Panc1 (cell line): Measurements from ENCODE around the gene HLA-DQB1. TPM values are rescaled to one million over a fixed set of nuclear protein-coding genes. Genes with fewer than 3 reads are reported as not detected.

Experiments used
- ATAC-seq: fragments of 200-7000 bp; cut with Tn5 transposase; 2 replicates; pipeline ENCODE4 v1.9.1; 2020; ENCODE audit warnings: mild to moderate bottlenecking, moderate library complexity
- Bru-seq: library from RNA; stranded (reverse); fragments of 400-500 nt; gene quantifications from one replicate; lab custom pipeline; 2021; lab: Mats Ljungman, UMichigan
- BruChase-seq, 2 experiments: library from RNA; stranded (reverse); fragments of 400-500 nt; gene quantifications; one replicate each; lab custom pipeline; 2021; lab: Mats Ljungman, UMichigan
- BruUV-seq: library from RNA; stranded (reverse); fragments of 400-500 nt; replicated peaks from 2 replicates; lab custom pipeline; 2021; lab: Mats Ljungman, UMichigan
- CTCF ChIA-PET: fragments of 300-600 bp; sonication (Branson Sonifier 250); formaldehyde crosslinking; loops from one replicate; lab custom pipeline; 2022; ENCODE audit warnings: antibody characterized with exemption; lab: Charles Lee
- POLR2A ChIA-PET: fragments of 300-600 bp; sonication (Branson Sonifier 250); formaldehyde crosslinking; loops from one replicate; lab custom pipeline; 2022; ENCODE audit warnings: antibody characterized with exemption; lab: Charles Lee
- DNase-seq: peaks from one replicate; pipeline ENCODE4 v3.0.0-alpha.2; 2010; ENCODE audit warnings: low read depth, low spot score
- H3K27ac ChIP-seq: 2 replicates; pipeline ENCODE4 v1.5.1; 2011; ENCODE audit warnings: mild to moderate bottlenecking, low read length, inconsistent platforms
- H3K27me3 ChIP-seq: fragments of 200-500 bp; sonication (Bioruptor generic); 2 replicates; pipeline ENCODE4 v1.6.0; 2014; ENCODE audit warnings: low read length, inconsistent platforms; ENCODE audit not compliant: control insufficient read depth, insufficient read depth
- H3K36me3 ChIP-seq: fragments of 200-500 bp; sonication (Bioruptor generic); 2 replicates; pipeline ENCODE4 v1.5.1; 2014; ENCODE audit warnings: inconsistent platforms, mild to moderate bottlenecking, low read length, moderate library complexity; ENCODE audit not compliant: control insufficient read depth, insufficient read depth
- H3K4me1 ChIP-seq: 2 replicates; pipeline ENCODE4 v1.5.1; 2011; ENCODE audit warnings: inconsistent platforms, mild to moderate bottlenecking, low read length, moderate library complexity; ENCODE audit not compliant: control insufficient read depth, insufficient read depth
- H3K4me3 ChIP-seq, 2 experiments: 2 replicates each; pipeline ENCODE4 v1.5.1; 2011 to 2012; ENCODE audit warnings: low read depth in 2 of 2, low read length in 2 of 2, mild to moderate bottlenecking in 2 of 2, inconsistent platforms in 1 of 2, moderate library complexity in 1 of 2
- H3K9me3 ChIP-seq: fragments of 200-500 bp; sonication (Bioruptor generic); 2 replicates; pipeline ENCODE4 v1.5.1; 2014; ENCODE audit warnings: low read depth, mild to moderate bottlenecking, inconsistent platforms, low read length, moderate library complexity; ENCODE audit not compliant: control insufficient read depth, insufficient read depth
- CTCF ChIP-seq: fragments of 450-650 bp; IDR thresholded peaks from 2 replicates; pipeline ENCODE4 v1.5.1; 2017; ENCODE audit warnings: mild to moderate bottlenecking
- POLR2AphosphoS5 ChIP-seq: IDR thresholded peaks from 2 replicates; pipeline ENCODE4 v1.6.1; 2012; ENCODE audit warnings: mild to moderate bottlenecking, low read depth, low read length, moderate library complexity
- REST ChIP-seq, 2 experiments: IDR thresholded peaks; 2 replicates each; pipeline ENCODE4 v1.6.1; 2011 to 2012; ENCODE audit warnings: low read depth in 2 of 2, control low read depth in 1 of 2, low read length in 1 of 2, mild to moderate bottlenecking in 1 of 2, moderate library complexity in 1 of 2; ENCODE audit not compliant: insufficient read depth in 1 of 2
- SIN3A ChIP-seq: IDR thresholded peaks from 2 replicates; pipeline ENCODE4 v1.6.1; 2012; ENCODE audit warnings: low read depth, mild to moderate bottlenecking, low read length, moderate library complexity, borderline replicate concordance; ENCODE audit not compliant: insufficient read depth
- TCF7L2 ChIP-seq: IDR thresholded peaks from 2 replicates; pipeline ENCODE4 v1.6.1; 2011; ENCODE audit warnings: mild to moderate bottlenecking, low read depth, low read length, inconsistent platforms
- in situ Hi-C: cut with HindIII; loops from 2 replicates; pipeline ENCODE4 v1.10.0; 2016; ENCODE audit warnings: low sequenced_read_pairs, low pct_unique_long_range_greater_than_20kb
- intact Hi-C: fragments of 100-400 bp; cut with micrococcal nuclease; formaldehyde crosslinking; loops from one replicate; pipeline ENCODE4 v1.10.0; 2022; ENCODE audit not compliant: unreplicated experiment
- long read RNA-seq: library from polyadenylated mRNA; unstranded; transcript quantifications from one replicate; pipeline ENCODE4 v2.0.0, GENCODE V29; 2021; ENCODE audit not compliant: unreplicated experiment
- polyA plus RNA-seq: library from polyadenylated mRNA; unstranded; fragments of >200 nt; gene quantifications from one replicate; pipeline ENCODE4 v1.2.1, GENCODE V29; 2012; ENCODE audit warnings: missing spikeins; ENCODE audit not compliant: insufficient read length
- total RNA-seq: library from RNA; stranded (reverse); gene quantifications from one replicate; pipeline ENCODE4 v1.2.1, GENCODE V29; 2021; ENCODE audit not compliant: unreplicated experiment

HLA-DQB1 gene
- total RNA-seq (0.51 TPM), Bru-seq, nascent RNA (percentile 17 among the genes with signal in this experiment), BruChase-seq, experiment 1, labeled RNA remaining after a 2-hour chase (percentile 19 among the genes with signal in this experiment), BruChase-seq, experiment 2, labeled RNA remaining after a 6-hour chase (percentile 31 among the genes with signal in this experiment)
- not detected for polyA plus RNA-seq
- long read RNA-seq: 0 reads

GRCh38 chr6:32666420-32667300, at the start of gene HLA-DQB1:
Gene HLA-DQB1, minus strand, starts transcription at chr6:32666657. Its CDS starts 50 bp downstream, at chr6:32666607.
- BruUV-seq: no TSS peak
- DNase-seq: no peak

More at GRCh38 chr6:32666420-32667300, at the start of gene HLA-DQB1:
- ChIA-PET POLR2A (no interaction called here), CTCF (no interaction called here)
- in situ Hi-C loops (no loop called here), intact Hi-C loops (no loop called here)
- Histone ChIP-seq H3K27me3 (peaks cover 50% of the 10 kb centered on the region), H3K4me3 (peak within 1 kb of the TSS; percentile 22 to 24), H3K9me3 (no peaks in the 10 kb centered on the region), H3K4me1 (peaks cover 3% of the 10 kb centered on the region; the same call in 1 of the 2 replicates), H3K36me3 (no peaks in the 10 kb centered on the region), H3K27ac (no peak within 1 kb of the TSS)
- TF ChIP-seq TCF7L2 (no peak), POLR2AphosphoS5 (no peak), REST (IDR thresholded peaks at IDR 0.05; ENCODE audit: insufficient read depth in 1 of 2, low read depth in 2 of 2, low read length in 1 of 2) (no peak), CTCF (no peak), SIN3A (no peak)
- ATAC-seq: peak; percentile 88
